GOT3 (cell line): ENCODE results near the gene ALDH3A1.

ENCODE experiments used
- DNase-seq: peaks from one replicate; lab custom pipeline; 2025; ENCODE audit warnings: mixed read lengths; lab: John Stamatoyannopoulos, UW

Gene ALDH3A1

DNA sequence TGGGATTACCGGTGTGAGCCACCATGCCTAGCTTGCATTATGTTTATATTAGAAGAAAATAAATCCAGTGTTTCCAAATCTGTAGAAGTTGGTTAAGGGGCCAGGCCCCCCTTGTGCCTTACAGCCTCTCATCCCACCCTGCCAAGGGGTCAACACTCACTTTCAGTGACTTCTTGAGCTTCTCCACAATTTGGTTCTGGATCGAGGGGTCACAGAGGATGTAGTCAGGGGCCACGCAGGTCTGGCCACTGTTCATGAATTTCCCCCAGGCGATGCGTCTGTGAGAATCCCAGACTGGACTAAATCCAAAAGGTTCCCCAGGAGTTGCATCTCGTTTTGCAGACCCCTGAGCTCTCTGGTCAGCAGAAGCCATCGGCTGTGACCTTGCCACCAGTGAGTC is 7.2 kb downstream of the ALDH3A1 start:
- no peak for DNase-seq

DNA sequence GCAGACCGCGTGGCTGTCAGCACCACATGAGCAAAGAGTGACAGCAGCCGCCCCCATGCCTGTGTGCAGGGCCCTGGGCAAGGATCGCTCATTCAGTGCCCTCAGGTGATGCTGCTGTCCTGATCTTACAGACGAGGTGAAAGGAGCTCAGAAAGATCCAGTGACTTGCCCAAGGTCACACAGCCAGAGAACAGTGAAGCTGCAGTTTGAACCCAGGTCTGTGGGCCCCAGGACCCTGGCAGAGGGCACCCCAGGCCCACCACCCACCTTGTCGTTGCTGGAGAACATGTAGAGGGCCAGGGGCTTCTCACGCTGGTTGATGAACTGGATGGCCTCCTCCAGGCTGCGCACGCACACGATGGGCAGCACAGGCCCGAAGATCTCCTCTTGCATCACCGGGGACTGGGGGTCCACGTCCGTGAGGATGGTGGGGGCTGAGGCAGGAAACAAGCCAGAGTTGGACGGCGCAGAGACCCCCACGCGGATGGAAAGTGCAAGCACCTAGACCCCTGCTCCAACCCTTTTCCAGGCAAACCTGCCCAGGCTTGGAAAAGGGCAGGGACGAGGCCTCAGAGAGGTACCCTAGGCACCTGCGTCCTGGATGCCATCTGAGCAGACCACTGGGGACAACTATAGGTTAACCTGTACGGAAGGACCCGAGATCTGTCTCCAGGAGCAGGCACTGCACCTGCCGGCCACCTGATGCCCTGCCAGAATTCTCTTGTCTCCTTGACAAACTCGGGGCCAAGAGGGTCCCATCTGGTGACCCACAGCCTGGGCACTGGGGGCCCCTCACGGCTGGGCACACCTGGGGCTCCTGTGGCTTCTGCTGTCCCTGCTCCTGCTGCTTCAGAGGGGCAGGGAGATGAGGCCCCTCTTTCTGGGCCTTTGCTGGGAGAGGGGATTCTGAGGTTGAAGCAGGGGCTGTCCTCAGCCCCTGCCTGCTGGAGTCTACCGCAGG is 8.6 kb downstream of the ALDH3A1 start:
- no peak for DNase-seq

DNA sequence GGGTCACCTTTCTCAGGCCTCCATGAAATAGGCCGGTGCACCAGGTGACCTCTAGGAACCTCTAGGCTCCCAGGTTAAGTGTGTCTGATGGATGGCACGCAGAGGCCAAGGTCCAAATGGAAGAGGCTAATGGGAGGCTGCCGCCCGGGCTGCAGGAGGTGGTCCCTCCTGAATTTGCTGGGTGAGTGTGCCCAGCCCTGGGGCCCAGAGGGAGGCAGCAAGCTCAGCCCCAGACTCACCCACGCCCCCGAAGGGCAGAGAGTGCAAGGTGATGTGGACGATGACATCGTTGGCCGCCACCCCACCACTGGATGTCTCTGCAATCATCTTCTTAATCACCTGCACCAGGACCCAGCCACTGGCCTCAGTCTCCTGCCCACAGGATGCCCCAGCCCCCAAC is 9.3 kb downstream of the ALDH3A1 start:
- no peak for DNase-seq

DNA sequence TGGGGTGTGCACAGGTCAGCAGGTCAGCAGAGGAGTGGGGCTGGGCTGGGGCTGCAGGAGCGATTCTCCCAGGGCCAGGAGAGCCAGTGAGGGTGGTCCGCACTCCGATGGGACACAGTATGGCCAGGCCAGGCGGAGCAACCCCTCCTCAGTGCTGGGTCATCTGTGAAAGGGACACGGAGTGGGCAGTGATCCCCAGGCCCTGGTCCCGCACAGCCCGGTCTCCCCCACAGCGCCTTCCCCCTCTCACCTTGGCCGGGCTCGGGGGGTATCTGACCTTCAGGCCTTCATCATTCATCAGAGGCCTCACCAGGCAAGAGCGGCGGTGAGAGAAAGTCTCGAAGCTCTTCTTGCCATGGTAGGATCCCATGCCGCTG is 10.0 kb downstream of the ALDH3A1 start:
- DNase-seq: no peak

DNA sequence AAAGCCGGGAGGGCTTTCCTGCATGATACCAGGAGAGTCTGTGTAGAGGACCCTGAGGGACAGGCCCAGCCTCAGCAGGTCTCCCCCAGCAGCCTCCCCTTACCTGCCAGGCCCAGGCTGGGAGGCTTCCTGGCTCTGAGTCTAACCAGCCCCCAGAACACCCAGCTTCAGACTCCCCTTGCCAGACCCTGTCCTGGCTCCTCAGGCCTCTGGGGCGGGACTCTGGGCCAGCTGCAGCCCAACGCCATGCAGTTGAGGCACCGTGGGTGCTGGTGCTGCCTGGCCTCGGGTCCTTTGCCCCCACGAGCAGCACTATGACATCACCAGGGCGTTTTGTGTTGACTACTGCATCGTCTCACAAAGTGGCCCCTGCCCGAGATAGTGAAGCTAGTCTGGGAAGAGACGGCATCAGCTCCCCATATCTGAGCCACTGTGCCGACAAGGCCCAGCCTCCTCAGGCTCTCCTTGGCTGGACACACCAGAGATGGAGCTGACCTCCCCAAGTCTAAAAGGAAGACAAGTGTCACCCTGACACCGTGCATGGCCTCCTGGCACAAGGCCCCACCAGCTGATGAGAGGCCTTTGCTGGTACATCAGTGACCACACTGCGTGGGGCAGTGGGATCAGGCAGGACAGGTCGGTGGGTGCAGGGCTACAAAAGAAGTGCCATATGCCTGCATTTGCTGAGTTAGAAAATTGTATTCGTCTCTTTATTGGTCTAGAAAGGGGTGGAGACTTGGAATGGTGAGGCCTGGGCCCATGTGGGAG is 10.6 kb downstream of the ALDH3A1 start:
- DNase-seq: no peak

DNA sequence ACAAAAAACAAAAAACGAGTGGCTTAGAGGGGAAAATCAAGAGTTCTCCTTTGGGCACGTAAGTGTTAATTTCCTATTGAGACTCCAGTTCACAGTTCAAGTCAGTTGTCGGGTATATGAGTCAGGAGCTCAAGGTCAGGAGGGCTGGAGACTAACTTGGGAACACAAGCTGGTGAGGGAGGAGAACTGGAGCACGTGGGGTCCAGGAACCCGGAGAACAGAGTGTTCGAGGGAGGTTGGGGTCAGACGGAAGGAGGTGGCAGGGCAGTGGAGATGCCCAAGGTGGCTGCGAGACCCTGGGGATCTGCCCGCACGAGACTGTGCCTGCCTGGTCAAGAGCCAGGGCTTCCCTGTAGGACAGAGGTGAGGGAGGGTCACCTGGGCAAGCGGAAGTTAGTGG is 12.0 kb downstream of the ALDH3A1 start:
- no peak for DNase-seq

DNA sequence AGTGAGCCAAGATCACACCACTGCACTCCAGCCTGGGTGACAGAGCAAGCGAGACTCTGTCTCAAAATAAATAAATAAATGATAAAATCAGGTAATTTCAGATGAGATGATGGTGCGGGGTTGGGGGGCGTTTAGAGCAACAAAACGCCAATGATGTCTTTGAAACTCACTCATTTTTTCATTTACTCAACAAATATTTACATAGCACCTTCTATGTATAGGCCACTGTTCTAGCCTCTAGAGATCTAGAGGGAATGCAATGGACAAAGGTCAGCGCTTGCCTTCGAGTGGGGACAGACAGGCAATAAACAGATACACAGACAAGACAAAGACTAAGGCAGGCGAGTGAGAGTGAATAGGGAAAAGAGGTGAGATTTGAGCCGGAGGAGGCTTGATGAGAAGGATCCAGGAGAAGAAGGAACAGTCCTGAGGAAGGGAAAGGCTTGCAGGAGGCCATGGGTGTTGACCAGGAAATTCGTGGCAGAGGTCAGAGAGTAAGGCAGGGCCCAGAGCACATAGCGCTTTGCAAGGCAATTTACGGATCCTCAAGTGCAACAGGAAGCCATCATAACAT is 14.1 kb downstream of the ALDH3A1 start:
- DNase-seq: no peak

DNA sequence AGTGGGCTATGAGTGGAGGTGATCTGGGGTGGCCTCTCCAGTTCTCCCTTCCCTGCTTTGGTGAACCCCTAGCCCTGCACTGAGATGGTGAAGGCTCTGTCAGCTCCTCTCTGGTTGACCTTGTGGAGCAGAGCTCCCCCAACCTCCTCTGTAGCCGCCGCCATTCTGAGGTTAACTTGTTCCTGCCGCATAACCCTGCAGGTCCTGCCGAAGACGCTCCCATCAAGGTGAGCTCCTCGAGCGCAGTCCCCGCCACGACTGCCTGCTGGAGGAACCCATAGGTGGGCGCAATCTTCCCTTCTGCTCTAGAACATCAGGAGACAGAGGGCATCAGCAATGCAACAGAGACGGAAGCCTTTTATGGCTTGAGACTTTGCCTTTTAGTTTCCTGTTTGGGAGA is 16.5 kb downstream of the ALDH3A1 start:
- DNase-seq: no peak

DNA sequence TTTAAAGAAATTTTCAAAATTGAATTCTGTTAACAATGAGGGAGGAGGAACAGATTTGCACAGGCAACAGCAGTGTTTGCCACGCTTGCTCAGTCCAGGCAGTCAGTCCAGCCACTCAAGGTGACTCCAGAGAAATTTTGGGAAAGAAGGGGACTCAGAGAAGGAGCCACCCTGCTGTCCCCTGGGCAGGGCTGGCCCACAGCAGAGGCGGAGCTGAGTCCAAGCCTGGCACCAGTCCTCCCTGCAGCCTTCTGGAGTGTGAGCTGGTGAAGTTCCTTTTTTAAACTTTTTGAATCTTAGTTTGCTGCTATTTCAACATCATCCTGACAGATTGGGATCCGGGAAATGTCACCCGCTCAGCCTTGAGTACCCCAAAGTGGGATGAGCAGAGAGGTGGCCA is 17.3 kb downstream of the ALDH3A1 start:
- no peak for DNase-seq

DNA sequence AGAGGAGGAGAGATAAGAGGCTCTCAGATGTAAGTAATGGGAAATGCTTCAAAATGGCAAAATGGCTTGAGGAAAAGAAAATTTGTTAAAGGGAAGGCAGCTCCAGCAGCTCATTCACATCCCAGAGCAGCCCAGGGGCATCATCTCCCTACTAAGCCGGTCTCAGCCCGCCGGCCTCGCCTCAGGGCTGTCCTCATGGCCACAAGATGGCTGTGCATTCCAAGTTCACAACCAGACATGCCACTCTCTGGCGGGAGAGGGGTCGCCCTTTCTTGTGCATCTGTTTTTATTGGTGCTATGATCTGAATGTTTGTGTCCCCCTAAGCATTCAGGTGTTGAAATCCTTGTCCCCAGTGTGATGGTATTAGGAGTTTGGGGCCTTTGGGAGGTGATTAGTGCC is 18.2 kb downstream of the ALDH3A1 start:
- DNase-seq: no peak

DNA sequence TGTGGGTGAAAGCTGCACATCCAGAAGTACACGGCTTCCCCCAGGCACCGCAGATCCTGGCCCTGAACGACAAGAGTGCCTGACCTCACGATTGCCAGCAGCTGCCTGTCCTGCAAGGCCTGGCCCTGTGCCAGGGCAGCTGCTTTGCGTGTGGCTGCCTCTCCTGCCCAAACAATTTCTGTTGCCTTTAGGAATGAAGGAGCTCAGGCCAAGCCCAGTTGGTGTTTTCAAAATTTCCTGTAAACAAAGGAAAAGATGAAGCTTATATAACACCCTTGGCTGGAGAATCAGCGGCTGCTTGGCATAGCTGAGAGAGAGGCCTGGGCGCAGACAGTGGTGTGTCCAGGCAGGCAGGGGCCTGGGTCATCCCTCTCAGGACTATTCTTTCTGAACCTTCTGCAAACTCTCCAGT is 20.0 kb downstream of the ALDH3A1 start:
- no peak for DNase-seq

DNA sequence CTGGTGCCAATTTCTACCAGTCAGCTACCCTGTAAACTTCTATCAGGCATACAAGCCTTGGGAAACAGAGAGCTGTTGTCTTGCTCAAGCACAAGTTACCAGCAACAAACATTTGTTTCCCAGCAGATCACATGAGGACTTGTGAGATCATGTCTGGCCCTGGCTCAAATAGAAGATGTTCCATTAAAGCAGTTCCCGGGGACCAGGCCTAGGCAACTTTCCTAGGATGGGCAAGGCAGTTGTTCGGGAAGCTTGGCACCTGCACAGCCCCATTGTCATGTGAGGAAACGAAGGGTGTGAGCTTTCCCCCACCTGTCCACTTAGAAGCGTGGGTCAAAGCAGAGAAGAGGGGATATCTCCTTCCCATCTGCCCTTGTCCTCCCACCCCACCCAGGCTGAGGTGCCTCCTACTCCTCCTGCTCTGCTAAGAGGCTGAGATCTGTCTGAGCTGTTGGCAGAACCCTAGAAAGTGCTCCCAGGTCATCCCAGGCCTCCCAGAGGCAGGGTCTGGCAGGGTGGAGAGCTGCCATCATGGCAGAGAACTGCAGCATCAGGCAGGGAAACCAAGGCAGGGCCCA is 20.5 kb downstream of the ALDH3A1 start:
- DNase-seq: no peak

DNA sequence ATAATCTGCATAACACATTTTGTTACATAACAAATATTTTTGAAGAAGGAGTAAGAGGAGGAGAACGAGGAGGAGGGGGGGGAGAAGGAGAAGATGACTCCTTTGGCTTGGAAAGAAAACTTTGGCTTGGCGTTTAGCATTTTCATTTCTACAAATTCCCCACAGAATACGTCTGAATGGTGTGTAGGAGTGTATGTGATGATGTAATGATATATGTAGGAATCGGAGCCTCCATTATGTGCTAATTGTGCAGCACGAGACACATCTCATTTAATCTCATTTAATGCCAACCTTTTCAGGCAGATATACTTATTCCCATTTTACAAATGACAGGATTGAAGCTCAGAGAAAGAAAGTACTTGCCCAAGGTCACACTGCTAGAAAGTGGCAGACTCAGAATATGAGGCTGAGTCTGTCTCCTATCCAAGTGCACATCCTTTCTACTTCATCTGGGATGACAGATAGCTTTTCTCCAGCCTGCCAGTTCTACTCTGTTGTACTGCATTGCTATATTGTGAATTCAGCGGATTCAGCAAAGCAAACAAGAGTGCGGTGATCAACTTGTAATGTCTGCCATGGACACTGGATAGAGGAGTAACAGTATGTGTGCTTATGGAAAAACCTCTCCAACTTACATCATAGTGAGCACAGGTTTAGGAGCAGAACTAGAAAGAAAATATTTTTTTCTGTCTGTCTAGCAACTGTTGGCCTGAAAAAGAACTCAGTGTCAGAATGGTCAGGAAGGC is 21.3 kb downstream of the ALDH3A1 start:
- no peak for DNase-seq

DNA sequence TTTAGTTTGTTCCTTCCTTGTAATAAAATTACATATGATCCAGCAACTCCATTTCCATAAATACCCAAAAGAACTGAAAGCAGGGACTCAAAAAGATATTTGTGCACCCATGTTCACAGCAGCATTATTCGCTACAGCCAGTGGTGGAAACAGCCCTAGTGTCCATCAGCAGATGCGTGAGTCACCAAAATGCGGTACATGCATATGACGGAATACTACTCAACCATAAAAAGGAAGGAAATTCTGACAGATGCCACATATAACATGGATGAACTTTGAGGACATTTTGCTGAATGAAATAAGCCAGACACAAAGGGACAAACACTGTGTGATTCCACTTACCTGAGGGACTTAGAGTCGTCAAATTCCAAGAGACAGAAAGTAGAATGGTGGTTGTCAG is 22.6 kb downstream of the ALDH3A1 start:
- no peak for DNase-seq

DNA sequence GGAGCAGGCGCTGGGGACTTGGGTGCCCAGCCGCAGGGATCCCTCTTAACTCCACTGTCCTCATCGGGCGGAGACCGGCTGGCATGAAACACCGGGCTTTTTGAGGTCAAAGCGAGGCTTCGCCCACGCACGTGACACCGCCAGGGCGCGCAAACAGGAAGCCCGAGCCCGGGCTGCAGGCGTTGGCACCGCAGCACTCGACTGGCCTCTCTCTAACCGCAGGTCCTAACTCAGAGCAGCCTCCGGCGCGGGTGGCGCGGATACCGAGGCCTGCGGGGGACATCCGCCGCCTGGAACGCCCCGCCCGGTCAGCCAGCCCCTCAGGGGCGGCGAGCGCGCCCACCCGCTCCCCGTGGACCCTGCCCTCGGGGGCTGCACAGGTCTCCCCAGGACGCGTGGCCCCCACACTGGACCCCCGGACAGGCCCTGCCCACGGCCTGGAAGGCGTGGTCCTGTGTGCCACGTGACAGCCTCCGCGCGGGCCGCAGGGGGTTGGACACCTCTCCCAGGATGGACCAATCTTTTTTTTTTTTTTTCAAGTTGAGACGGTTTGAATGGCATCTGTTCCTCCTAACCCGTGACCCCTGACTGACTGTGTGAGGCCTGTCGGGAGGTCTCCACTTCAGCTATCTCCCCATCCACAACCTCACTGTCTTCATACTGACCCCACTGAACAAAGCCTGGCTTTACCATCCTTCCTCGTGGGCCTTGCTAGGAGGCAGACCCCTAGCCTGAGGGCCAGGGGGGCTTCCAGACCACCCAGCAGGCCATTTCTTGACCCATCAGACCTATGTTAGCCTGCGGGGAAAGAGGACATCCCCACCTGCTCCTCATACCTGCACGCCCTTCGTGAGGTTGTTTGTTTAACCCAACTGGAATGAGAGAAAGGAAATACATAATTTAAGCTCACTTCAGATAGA is 23.3 kb downstream of the ALDH3A1 start:
- no peak for DNase-seq

DNA sequence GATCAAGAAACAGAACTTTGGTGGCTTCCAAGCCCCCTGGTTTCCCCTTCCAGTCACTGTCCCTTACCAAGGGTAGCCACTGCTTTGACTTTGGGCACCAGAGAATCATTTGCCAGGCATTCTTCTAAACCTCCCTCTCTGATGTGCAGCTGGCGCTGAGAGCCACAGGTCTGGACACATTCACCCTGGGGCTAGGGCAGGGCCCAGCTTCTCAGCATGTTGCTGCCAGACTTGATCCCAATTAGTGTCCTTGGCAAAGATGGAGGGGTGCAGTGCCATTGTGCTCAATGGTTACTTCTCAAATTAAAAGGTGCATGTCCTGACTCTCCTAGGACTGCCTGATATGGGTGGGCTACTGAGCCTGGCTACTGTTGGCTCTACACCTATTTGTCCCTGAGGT is 24.1 kb downstream of the ALDH3A1 start:
- no peak for DNase-seq

DNA sequence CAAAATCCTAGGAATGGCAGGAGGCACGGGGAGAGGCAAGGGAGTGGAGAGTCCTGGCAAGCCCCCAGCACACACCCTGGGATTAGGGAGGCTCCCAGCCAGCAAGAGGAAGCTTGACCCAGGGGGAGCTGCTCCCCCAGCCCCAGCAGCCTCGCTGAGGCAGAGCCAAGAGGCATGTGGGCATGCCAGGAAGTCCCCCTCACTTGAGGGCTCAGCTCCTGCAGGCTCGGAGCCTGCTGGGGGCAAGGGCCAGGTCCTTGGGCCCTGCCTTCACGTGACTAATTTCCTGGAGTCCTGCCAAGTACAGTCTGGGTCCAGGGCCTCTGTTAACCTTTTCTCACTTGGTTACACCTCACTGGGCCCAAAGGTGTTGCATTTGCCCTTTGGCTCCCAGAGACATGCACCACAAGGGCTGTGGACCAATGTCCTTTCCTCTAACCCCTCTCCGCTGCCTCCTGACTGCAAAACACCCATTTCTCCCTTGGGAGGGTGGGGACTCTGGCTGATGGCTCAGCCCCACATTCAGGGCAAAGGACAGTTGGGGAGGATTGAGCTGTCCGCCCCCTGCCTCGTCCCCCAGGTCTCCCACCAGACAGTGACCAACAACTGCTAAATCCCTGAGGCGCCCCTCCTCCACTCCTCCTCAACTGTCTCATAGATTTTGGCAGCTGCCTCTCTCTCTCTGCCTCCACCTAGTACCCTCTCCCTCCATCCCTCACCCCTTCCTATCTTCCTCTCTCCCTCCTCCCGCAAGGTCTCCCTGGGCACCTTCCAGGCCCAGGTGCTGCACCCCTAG is 27.3 kb downstream of the ALDH3A1 start:
- DNase-seq: no peak

DNA sequence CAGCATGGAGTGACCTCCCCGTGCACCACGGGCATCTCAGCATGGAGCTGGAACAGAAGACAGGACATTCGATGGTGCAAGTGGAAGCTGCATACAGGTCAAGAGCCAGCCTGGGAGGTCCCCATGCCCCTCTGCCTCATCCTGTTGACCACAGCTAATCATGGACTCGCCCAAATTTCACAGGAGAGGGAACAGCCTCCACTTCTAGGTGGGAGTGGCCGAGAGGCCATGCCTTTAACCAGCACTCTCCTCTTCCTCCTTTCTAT is 28.0 kb downstream of the ALDH3A1 start:
- no peak for DNase-seq

DNA sequence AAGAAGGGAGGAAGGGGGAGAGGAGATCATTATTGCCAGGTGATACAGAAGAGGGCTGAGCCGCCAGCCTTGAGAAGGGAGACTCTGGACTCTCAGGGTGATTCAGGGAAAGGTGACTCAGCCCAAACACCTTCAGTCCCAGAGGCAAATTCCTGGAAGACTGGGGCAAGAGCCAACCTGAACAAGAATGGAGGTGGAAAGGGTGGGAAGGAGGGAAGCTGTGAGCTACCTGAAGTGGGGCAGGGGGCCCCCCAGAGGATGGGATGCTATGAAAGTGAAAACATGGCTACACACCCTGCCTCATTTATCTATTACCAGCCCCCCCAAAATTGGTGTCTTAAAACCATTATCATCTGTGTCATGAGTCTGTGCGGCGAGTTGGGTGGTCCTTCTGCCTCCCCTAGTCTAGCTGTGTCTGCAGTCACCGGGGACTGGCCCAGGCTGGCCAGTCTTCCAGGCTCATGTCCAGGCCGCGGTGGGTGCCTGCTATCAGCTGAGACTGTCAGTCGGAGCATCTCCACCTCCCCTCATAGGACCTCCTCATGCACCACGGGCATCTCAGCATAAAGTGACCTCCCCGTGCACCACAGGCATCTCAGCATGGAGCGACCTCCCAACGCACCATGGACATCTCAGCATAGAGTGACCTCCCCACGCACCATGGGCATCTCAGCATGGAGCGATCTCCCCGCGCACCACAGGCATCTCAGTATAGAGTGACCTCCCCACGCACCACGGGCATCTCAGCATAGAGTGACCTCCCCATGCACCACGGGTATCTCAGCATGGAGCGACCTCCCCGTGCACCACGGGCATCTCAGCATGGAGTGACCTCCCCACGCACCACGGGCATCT is 28.5 kb downstream of the ALDH3A1 start:
- DNase-seq: no peak
